A549 (cell line): ENCODE data around the gene BABAM1. TPM values are rescaled to one million over a fixed set of nuclear protein-coding genes. Genes with fewer than 3 reads are reported as not detected.

Experiments
- ATAC-seq, 2 experiments: fragments of 200-7000 bp in 1 of 2; fragments of >200 bp in 1 of 2; cut with Nextera tagmentation in 1 of 2; cut with Tn5 transposase in 1 of 2; 3 replicates each; pipeline versions ENCODE4 v1.8.0 to v1.9.1; 2018 to 2020; ENCODE audit warnings: mild to moderate bottlenecking in 1 of 2, moderate library complexity in 1 of 2
- CTCF ChIA-PET: fragments of 300-600 bp; sonication (Branson Sonifier 250); formaldehyde crosslinking; extraction: SDS; loops from one replicate; lab custom pipeline; 2021; ENCODE audit warnings: antibody characterized with exemption, inconsistent platforms; lab: Yijun Ruan, JAX
- POLR2A ChIA-PET: fragments of 350-600 bp; formaldehyde crosslinking; extraction: SDS; loops from one replicate; lab custom pipeline; 2021; ENCODE audit warnings: antibody characterized with exemption, inconsistent platforms; lab: Yijun Ruan, JAX
- DNase-seq, 2 experiments: peaks; one replicate each; pipeline versions ENCODE4 v3.0.0 to v3.0.0-alpha.2; 2011 to 2016; ENCODE audit warnings: low read depth in 1 of 2, low spot score in 1 of 2
- FAIRE-seq: peaks from 2 replicates; lab custom pipeline; 2011; peaks lifted over from hg19 to GRCh38; lab: Jason Lieb, UNC
- H3K27ac ChIP-seq, 2 experiments: fragments of >200 bp; sonication (Bioruptor Twin); formaldehyde crosslinking; 3 replicates each; pipeline ENCODE4 v1.5.1; 2016 to 2017
- H3K4me1 ChIP-seq: fragments of >200 bp; sonication (Bioruptor Twin); formaldehyde crosslinking; 3 replicates; pipeline ENCODE4 v1.6.1; 2016
- H3K4me2 ChIP-seq: fragments of >200 bp; sonication (Bioruptor Twin); formaldehyde crosslinking; 3 replicates; pipeline ENCODE4 v1.6.1; 2016
- H3K4me3 ChIP-seq: fragments of >200 bp; sonication (Bioruptor Twin); formaldehyde crosslinking; 3 replicates; pipeline ENCODE4 v1.5.1; 2016
- H3K9me3 ChIP-seq: fragments of >200 bp; sonication (Bioruptor Twin); formaldehyde crosslinking; 3 replicates; pipeline ENCODE4 v1.6.1; 2016
- BHLHE40 ChIP-seq: IDR thresholded peaks from 2 replicates; pipeline ENCODE4 v1.6.1; 2012; ENCODE audit warnings: low read depth, low read length, inconsistent platforms
- CHD2 ChIP-seq: fragments of 150-350 bp; IDR thresholded peaks from 2 replicates; pipeline ENCODE4 v1.6.1; 2014; ENCODE audit warnings: low read length; ENCODE audit not compliant: partially characterized antibody
- CHD4 ChIP-seq: fragments of 200-600 bp; sonication (generic); IDR thresholded peaks from 2 replicates; pipeline ENCODE4 v1.6.1; 2016; ENCODE audit warnings: antibody characterized with exemption, mild to moderate bottlenecking, borderline replicate concordance
- EHF ChIP-seq: fragments of 250-450 bp; sonication (Bioruptor Pico); IDR thresholded peaks from 2 replicates; pipeline ENCODE4 v1.5.0; 2020; ENCODE audit warnings: mild to moderate bottlenecking
- EP300 ChIP-seq, 2 experiments: fragments of >200 bp; sonication (Bioruptor Twin); formaldehyde crosslinking; IDR thresholded peaks; 2 replicates in 1 of 2; 3 replicates in 1 of 2; pipeline ENCODE4 v1.6.1; 2016 to 2017
- ESRRA ChIP-seq: fragments of 150-350 bp; IDR thresholded peaks from 2 replicates; pipeline ENCODE4 v1.6.1; 2014; ENCODE audit warnings: mild to moderate bottlenecking, low read length, borderline replicate concordance
- FOSL2 ChIP-seq, 2 experiments: fragments of 450-650 bp in 1 of 2; fragments of >200 bp in 1 of 2; sonication (Bioruptor Twin) in 1 of 2; formaldehyde crosslinking; IDR thresholded peaks; 2 replicates each; pipeline versions ENCODE4 v1.5.0 to v1.6.1; 2016 to 2020; ENCODE audit warnings: mild to moderate bottlenecking in 1 of 2, moderate library complexity in 1 of 2
- FOXS1 ChIP-seq: fragments of 250-450 bp; sonication (Bioruptor Pico); IDR thresholded peaks from 2 replicates; pipeline ENCODE4 v1.5.0; 2020; ENCODE audit warnings: mild to moderate bottlenecking, moderate library complexity
- HOXB13 ChIP-seq: fragments of 250-450 bp; sonication (Bioruptor Pico); IDR thresholded peaks from 2 replicates; pipeline ENCODE4 v1.5.0; 2020; ENCODE audit warnings: low read depth, mild to moderate bottlenecking, moderate library complexity
- MAFK ChIP-seq: fragments of 450-650 bp; IDR thresholded peaks from 2 replicates; pipeline ENCODE4 v1.6.1; 2014; ENCODE audit not compliant: partially characterized antibody
- NPAS2 ChIP-seq: fragments of 250-450 bp; sonication (Bioruptor Pico); IDR thresholded peaks from 2 replicates; pipeline ENCODE4 v1.8.0; 2022; ENCODE audit warnings: mild to moderate bottlenecking, moderate library complexity, borderline replicate concordance
- NR3C1 ChIP-seq: fragments of >200 bp; sonication (Bioruptor Twin); formaldehyde crosslinking; IDR thresholded peaks from 3 replicates; pipeline ENCODE4 v1.6.1; 2017
- POLR2A ChIP-seq: IDR thresholded peaks from 2 replicates; pipeline ENCODE4 v1.6.1; 2012; ENCODE audit warnings: mild to moderate bottlenecking, low read length
- POLR2AphosphoS2 ChIP-seq: conservative IDR thresholded peaks from 2 replicates; pipeline ENCODE4 v1.6.1; 2012; ENCODE audit warnings: low read length, improper control_type of control experiment, inconsistent platforms
- RAD21 ChIP-seq, 2 experiments: fragments of >200 bp in 1 of 2; sonication (Bioruptor Twin) in 1 of 2; formaldehyde crosslinking in 1 of 2; IDR thresholded peaks in 1 of 2; conservative IDR thresholded peaks in 1 of 2; 2 replicates in 1 of 2; 3 replicates in 1 of 2; pipeline ENCODE4 v1.6.1; 2012 to 2018; ENCODE audit warnings: inconsistent platforms in 1 of 2
- RFX5 ChIP-seq: fragments of 450-650 bp; IDR thresholded peaks from 2 replicates; pipeline ENCODE4 v1.7.1; 2014; ENCODE audit warnings: antibody characterized with exemption, mild to moderate bottlenecking, moderate library complexity
- RNF2 ChIP-seq: fragments of 200-600 bp; sonication (generic); IDR thresholded peaks from 2 replicates; pipeline ENCODE4 v1.6.1; 2016; ENCODE audit warnings: low read depth, mild to moderate bottlenecking, antibody characterized with exemption, moderate library complexity, borderline replicate concordance
- SMC3 ChIP-seq: fragments of >200 bp; sonication (Bioruptor Twin); formaldehyde crosslinking; IDR thresholded peaks from 3 replicates; pipeline ENCODE4 v1.6.1; 2018; ENCODE audit warnings: inconsistent platforms
- TP53 ChIP-seq: fragments of 250-450 bp; sonication (Bioruptor Pico); IDR thresholded peaks from 2 replicates; pipeline ENCODE4 v1.5.0; 2021; ENCODE audit warnings: mild to moderate bottlenecking, moderate library complexity
- ZC3H11A ChIP-seq: fragments of 450-650 bp; IDR thresholded peaks from 2 replicates; pipeline ENCODE4 v1.6.1; 2014; ENCODE audit warnings: antibody characterized with exemption, mild to moderate bottlenecking
- ZSCAN20 ChIP-seq: fragments of 250-450 bp; sonication (Bioruptor Pico); IDR thresholded peaks from 2 replicates; pipeline ENCODE4 v1.8.0; 2022; ENCODE audit warnings: mild to moderate bottlenecking, moderate library complexity
- WGBS: methylation state at CpG from one replicate; pipeline ENCODE4 v1.1.6; 2017; ENCODE audit errors: missing lambda C conversion rate; 5-methylcytosine and 5-hydroxymethylcytosine counted together
- polyA plus RNA-seq, 4 experiments: library from polyadenylated mRNA; depleted of rRNA in 3 of 4; stranded (reverse); fragments of >200 nt; fragmentation: RNase III in 1 of 4; extraction: RNeasy Plus Mini Kit Qiagen cat#74134 plus additional on column Dnase treatment in 1 of 4; gene quantifications; 2 replicates in 3 of 4; 3 replicates in 1 of 4; pipeline ENCODE4 v1.2.3, GENCODE V29; 2011 to 2017
- TF ChIP-seq, protein P1 (sequence below): fragments of 250-450 bp; sonication (Bioruptor Pico); IDR thresholded peaks from 2 replicates; pipeline ENCODE4 v1.5.0; 2020; ENCODE audit warnings: low read depth, mild to moderate bottlenecking, moderate library complexity
- TF ChIP-seq, protein P2 (sequence below): IDR thresholded peaks from 2 replicates; pipeline ENCODE4 v1.6.1; 2012
- TF ChIP-seq, protein P3 (sequence below): fragments of 200-600 bp; sonication (generic); IDR thresholded peaks from 2 replicates; pipeline ENCODE4 v1.6.1; 2016; ENCODE audit warnings: antibody characterized with exemption, mild to moderate bottlenecking, moderate library complexity
- TF ChIP-seq, protein P4 (sequence below): fragments of >200 bp; sonication (Bioruptor Twin); formaldehyde crosslinking; IDR thresholded peaks from 2 replicates; pipeline ENCODE4 v1.6.1; 2016

Gene BABAM1
- polyA plus RNA-seq, 2 of the 4 experiments (the other 2 are of a cell fraction), result 56.0 to 67.6 TPM

DNA sequence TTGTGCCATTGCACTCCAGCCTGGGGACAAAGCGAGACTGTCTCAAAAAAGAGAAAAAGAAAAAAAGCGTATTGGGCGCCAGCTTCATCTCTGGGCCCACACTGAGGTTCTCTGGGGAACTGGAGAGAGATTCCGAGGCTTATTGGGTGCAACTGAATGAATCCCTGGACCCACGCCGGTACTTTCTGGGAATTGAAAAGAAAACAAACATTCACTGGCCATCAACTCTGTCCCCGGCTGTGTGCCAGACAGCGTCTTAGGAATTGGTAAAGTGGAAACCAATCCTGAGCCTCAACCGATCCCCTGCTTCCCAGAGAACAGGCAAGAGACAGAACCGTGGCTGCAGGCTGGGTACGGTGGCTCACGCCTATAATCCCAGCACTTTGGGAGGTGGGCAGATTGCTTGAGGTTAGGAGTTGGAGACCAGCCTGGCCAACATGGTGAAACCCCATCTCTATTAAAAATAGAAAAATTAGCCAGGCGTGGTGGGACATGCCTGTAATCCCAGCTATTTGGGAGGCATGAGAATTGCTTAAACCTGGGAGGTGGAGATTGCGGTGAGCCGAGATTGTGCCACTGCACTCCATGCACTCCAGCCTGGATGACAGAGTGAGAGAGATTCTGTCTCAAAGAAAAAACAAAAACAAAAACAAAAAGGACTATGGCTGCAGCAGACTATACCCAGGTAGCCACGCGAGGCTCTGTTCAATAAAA, 58.8 kb downstream of the BABAM1 start:
- H3K4me2 ChIP-seq, result no peak overlapping the region
- H3K4me3 ChIP-seq, result no peak overlapping the region
- CTCF ChIA-PET, result interaction anchor here (0.5 to 1.1 kb wide), 3 partner anchors 8 to 478 kb away, joined by 4 to 6 read pairs (median 4); no protein-coding TSS in a partner anchor
- WGBS, result 86% methylated on average over 17 of the region's 17 CpGs
- DNase-seq, result no peak
- POLR2A ChIA-PET, result interaction anchor here (0.9 kb wide), 1 partner anchor 17 kb away, joined by 3 read pairs; the partner anchor contains the start of gene DDA1
- FAIRE-seq, result no peak
- H3K4me1 ChIP-seq, result no peaks in the 10 kb centered on the region
- no peak overlapping the region for H3K27ac ChIP-seq
- TF ChIP-seq TP53 (CRISPR knock-in tag), result no peak
- TF ChIP-seq FOXS1 (CRISPR knock-in tag), result no peak
- no peak for TF ChIP-seq RNF2
- TF ChIP-seq NR3C1, result no peak
- TF ChIP-seq, protein P1, sequence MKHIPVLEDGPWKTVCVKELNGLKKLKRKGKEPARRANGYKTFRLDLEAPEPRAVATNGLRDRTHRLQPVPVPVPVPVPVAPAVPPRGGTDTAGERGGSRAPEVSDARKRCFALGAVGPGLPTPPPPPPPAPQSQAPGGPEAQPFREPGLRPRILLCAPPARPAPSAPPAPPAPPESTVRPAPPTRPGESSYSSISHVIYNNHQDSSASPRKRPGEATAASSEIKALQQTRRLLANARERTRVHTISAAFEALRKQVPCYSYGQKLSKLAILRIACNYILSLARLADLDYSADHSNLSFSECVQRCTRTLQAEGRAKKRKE (CRISPR knock-in tag), result no peak
- no peak for TF ChIP-seq SMC3
- TF ChIP-seq, protein P2, sequence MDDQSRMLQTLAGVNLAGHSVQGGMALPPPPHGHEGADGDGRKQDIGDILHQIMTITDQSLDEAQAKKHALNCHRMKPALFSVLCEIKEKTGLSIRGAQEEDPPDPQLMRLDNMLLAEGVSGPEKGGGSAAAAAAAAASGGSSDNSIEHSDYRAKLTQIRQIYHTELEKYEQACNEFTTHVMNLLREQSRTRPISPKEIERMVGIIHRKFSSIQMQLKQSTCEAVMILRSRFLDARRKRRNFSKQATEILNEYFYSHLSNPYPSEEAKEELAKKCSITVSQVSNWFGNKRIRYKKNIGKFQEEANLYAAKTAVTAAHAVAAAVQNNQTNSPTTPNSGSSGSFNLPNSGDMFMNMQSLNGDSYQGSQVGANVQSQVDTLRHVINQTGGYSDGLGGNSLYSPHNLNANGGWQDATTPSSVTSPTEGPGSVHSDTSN, result no peak
- no peak for TF ChIP-seq BHLHE40
- TF ChIP-seq ZC3H11A, result no peak
- TF ChIP-seq, all 56 proteins: peak for 0
- no peaks in the 10 kb centered on the region for H3K9me3 ChIP-seq
- no peak for ATAC-seq

DNA sequence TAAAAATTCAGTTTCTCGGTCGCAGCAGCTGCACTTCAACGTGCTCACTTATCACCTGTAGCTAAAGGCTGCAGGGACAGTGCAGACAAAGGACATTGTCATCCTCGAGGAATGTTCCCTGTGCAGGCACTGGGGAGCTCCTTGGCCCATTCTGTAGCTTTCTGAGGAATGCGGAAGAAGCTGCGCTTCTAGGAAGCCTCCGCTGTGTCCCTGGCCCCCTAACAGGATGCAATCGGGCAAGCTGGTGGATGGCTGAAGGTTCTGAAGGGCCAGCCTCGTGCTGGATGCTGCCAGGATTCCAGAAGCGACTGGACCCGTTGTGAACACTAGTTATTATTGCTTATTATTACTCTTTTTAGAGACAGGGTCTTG, 59.3 kb downstream of the BABAM1 start:
- Histone ChIP-seq H3K9me3 (no peaks in the 10 kb centered on the region), H3K4me1 (no peaks in the 10 kb centered on the region), H3K27ac (no peak overlapping the region), H3K4me3 (no peak overlapping the region), H3K4me2 (no peak overlapping the region)
- POLR2A ChIA-PET, result interaction anchor here (0.9 kb wide), 1 partner anchor 17 kb away, joined by 3 read pairs; the partner anchor contains the start of gene DDA1
- 85% methylated on average over 11 of the region's 11 CpGs for WGBS
- no peak for DNase-seq
- no peak for TF ChIP-seq RNF2
- no peak for TF ChIP-seq POLR2A
- TF ChIP-seq, protein P2, result no peak
- no peak for TF ChIP-seq RFX5
- TF ChIP-seq BHLHE40, result no peak
- no peak for TF ChIP-seq CHD4
- no peak for TF ChIP-seq NPAS2 (CRISPR knock-in tag)
- TF ChIP-seq EP300 (IDR thresholded peaks at IDR 0.05), result no peak
- no peak for TF ChIP-seq FOSL2 (IDR thresholded peaks at IDR 0.05)
- TF ChIP-seq FOSL2 (CRISPR knock-in tag; IDR thresholded peaks at IDR 0.05), result no peak
- TF ChIP-seq HOXB13 (CRISPR knock-in tag), result no peak
- no peak for TF ChIP-seq ESRRA
- TF ChIP-seq ZSCAN20 (CRISPR knock-in tag), result no peak
- TF ChIP-seq, protein P3, sequence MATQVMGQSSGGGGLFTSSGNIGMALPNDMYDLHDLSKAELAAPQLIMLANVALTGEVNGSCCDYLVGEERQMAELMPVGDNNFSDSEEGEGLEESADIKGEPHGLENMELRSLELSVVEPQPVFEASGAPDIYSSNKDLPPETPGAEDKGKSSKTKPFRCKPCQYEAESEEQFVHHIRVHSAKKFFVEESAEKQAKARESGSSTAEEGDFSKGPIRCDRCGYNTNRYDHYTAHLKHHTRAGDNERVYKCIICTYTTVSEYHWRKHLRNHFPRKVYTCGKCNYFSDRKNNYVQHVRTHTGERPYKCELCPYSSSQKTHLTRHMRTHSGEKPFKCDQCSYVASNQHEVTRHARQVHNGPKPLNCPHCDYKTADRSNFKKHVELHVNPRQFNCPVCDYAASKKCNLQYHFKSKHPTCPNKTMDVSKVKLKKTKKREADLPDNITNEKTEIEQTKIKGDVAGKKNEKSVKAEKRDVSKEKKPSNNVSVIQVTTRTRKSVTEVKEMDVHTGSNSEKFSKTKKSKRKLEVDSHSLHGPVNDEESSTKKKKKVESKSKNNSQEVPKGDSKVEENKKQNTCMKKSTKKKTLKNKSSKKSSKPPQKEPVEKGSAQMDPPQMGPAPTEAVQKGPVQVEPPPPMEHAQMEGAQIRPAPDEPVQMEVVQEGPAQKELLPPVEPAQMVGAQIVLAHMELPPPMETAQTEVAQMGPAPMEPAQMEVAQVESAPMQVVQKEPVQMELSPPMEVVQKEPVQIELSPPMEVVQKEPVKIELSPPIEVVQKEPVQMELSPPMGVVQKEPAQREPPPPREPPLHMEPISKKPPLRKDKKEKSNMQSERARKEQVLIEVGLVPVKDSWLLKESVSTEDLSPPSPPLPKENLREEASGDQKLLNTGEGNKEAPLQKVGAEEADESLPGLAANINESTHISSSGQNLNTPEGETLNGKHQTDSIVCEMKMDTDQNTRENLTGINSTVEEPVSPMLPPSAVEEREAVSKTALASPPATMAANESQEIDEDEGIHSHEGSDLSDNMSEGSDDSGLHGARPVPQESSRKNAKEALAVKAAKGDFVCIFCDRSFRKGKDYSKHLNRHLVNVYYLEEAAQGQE, result no peak
- no peak for TF ChIP-seq CHD2
- no peak for TF ChIP-seq MAFK
- TF ChIP-seq, protein P4, sequence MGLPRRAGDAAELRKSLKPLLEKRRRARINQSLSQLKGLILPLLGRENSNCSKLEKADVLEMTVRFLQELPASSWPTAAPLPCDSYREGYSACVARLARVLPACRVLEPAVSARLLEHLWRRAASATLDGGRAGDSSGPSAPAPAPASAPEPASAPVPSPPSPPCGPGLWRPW, result no peak
- TF ChIP-seq RAD21 (conservative IDR thresholded peaks at IDR 0.05 in 1 of 2, IDR thresholded peaks at IDR 0.05 in 1 of 2), result no peak
- TF ChIP-seq EHF (CRISPR knock-in tag), result no peak
- TF ChIP-seq POLR2AphosphoS2, result no peak
- TF ChIP-seq, all 56 proteins: peak for 0
- FAIRE-seq (no peak), ATAC-seq (no peak)
- CTCF ChIA-PET, result interaction anchor here (1.0 to 1.1 kb wide), 3 partner anchors 9 to 16 kb away, joined by 3 to 6 read pairs (median 4); no protein-coding TSS in a partner anchor
